Measurements from ENCODE around the gene TACR2. TPM values are rescaled to one million over a fixed set of nuclear protein-coding genes. Genes with fewer than 3 reads are reported as not detected.

TACR2 gene
- total RNA-seq, 4 donors from 2014 or later = 0.25 to 1.2 (median 0.63) TPM

DNA sequence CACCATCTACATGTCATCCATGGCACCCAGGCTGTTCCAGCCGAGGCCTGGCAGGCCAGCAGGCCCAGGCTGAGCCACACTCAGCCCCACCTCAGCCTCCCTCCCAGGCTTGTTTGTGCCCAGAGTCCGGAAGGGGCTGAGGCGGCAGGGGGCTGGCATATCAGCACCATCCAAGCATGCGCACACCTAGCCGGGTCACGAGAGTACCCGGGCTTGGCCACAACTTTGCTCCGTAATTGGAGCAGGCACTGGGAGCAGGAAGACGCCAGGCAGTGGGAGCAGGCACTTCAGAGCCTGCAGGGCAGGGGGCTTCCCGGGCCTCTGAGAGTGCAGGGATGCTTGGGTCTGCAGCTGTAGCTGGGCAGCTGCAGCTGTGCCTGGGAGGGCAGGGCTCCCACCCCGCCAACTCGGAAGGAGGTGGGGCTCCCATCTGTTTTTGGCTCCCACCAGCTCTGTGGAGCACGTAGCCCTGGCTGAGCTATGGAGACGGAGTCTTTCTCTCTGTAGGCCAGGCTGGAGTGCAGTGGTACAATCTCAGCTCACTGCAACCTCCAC is 19.3 kb upstream of the TACR2 start:
- DNase-seq (ENCODE audit: low spot score in 2 of 2) = no peak
- H3K4me1 ChIP-seq = peaks cover 29% of the 10 kb centered on the region
- TF ChIP-seq EP300 (IDR thresholded peaks at IDR 0.05) = no peak
- TF ChIP-seq, protein P1, sequence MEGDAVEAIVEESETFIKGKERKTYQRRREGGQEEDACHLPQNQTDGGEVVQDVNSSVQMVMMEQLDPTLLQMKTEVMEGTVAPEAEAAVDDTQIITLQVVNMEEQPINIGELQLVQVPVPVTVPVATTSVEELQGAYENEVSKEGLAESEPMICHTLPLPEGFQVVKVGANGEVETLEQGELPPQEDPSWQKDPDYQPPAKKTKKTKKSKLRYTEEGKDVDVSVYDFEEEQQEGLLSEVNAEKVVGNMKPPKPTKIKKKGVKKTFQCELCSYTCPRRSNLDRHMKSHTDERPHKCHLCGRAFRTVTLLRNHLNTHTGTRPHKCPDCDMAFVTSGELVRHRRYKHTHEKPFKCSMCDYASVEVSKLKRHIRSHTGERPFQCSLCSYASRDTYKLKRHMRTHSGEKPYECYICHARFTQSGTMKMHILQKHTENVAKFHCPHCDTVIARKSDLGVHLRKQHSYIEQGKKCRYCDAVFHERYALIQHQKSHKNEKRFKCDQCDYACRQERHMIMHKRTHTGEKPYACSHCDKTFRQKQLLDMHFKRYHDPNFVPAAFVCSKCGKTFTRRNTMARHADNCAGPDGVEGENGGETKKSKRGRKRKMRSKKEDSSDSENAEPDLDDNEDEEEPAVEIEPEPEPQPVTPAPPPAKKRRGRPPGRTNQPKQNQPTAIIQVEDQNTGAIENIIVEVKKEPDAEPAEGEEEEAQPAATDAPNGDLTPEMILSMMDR (IDR thresholded peaks at IDR 0.05) = no peak
- no peak for TF ChIP-seq POLR2AphosphoS5 (IDR thresholded peaks at IDR 0.05)
- no peak for TF ChIP-seq POLR2A (IDR thresholded peaks at IDR 0.05)
- no peak overlapping the region for H3K27ac ChIP-seq
- H3K4me3 ChIP-seq = no peak overlapping the region
- no peaks in the 10 kb centered on the region for H3K27me3 ChIP-seq
- whole genome bisulfite sequencing = 91% methylated on average over 11 of the region's 14 CpGs
- no peaks in the 10 kb centered on the region for H3K9me3 ChIP-seq
- no peaks in the 10 kb centered on the region for H3K36me3 ChIP-seq

DNA sequence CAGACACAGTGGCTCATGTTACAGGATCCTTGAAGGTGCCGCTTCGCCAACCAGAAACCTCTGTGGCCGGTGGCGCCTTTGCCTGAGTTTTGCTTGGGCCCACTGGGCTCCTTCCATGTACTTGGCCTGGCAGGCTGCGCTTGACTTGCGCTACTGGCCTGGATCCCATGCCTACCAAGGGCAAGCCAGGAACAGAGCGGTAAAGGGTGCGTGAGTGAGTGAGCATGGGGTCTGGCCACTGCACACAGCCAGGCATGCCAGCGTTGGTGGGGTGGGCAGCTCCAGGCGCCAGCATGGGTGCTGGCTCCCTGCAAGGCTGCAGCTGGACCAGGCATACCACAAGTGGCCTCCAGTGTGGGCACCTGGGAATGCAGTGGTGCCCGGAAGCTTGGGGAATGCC is 18.2 kb upstream of the TACR2 start:
- H3K4me3 ChIP-seq = no peak overlapping the region
- no peak for DNase-seq (ENCODE audit: low spot score in 2 of 2)
- 97% methylated on average over 11 of the region's 11 CpGs for WGBS
- TF ChIP-seq, protein P1 (IDR thresholded peaks at IDR 0.05) = no peak
- no peak for TF ChIP-seq POLR2AphosphoS5 (IDR thresholded peaks at IDR 0.05)
- no peak for TF ChIP-seq EP300 (IDR thresholded peaks at IDR 0.05)
- TF ChIP-seq POLR2A (IDR thresholded peaks at IDR 0.05) = no peak
- no peaks in the 10 kb centered on the region for H3K9me3 ChIP-seq
- H3K4me1 ChIP-seq = peaks cover 23% of the 10 kb centered on the region
- no peaks in the 10 kb centered on the region for H3K36me3 ChIP-seq
- H3K27me3 ChIP-seq = no peaks in the 10 kb centered on the region
- no peak overlapping the region for H3K27ac ChIP-seq

DNA sequence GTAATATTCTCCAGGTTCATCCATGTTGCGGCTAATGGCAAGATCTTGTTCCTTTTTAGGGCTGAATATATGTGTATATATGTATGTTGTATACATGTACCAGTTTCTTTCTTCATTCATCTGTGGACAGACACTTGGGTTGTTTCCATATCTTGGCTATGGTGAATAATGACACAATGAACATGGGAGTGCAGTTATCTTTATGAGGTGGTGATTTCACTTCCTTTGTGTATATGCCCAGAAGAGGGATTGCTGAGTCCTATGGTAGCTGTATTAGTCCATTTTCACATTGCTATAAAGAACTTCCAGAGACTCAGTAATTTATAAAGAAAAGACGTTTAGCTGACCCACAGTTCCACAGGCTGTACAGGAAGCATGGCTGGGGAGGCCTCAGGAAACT is 17.5 kb upstream of the TACR2 start:
- Histone ChIP-seq H3K36me3 (no peaks in the 10 kb centered on the region), H3K4me3 (no peak overlapping the region), H3K27ac (no peak overlapping the region), H3K4me1 (peaks cover 16% of the 10 kb centered on the region), H3K27me3 (no peaks in the 10 kb centered on the region), H3K9me3 (no peaks in the 10 kb centered on the region)
- no peak for DNase-seq (ENCODE audit: low spot score in 2 of 2)
- 78% methylated on average over 2 of the region's 2 CpGs for WGBS
- TF ChIP-seq EP300 (IDR thresholded peaks at IDR 0.05) (no peak), POLR2A (IDR thresholded peaks at IDR 0.05) (no peak), POLR2AphosphoS5 (IDR thresholded peaks at IDR 0.05) (no peak)
- TF ChIP-seq, protein P1 (IDR thresholded peaks at IDR 0.05) = no peak

DNA sequence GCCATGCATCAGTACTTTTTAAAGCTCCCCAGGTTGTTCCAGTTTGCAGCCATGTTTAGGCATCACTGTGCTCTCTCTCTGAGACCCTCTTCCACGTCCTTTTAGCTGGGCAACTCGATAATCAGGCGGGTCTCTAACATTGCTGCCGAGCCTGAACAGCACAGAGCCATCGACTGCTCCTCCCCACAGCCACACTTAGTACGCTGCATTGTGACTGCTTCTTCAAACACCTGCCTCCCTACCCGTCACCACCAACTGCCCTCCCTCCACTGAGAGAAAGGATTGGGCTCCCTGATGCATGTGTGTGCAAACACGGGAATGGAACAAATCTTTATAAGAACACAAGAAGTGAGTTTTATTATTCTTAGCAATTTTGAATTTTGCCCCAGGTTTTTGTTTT is 11.4 kb upstream of the TACR2 start:
- Histone ChIP-seq H3K27ac (no peak overlapping the region), H3K36me3 (no peaks in the 10 kb centered on the region), H3K27me3 (no peaks in the 10 kb centered on the region), H3K9me3 (no peaks in the 10 kb centered on the region), H3K4me3 (no peak overlapping the region), H3K4me1 (peaks cover 6% of the 10 kb centered on the region)
- TF ChIP-seq POLR2A (IDR thresholded peaks at IDR 0.05) = no peak
- WGBS = 81% methylated on average over 8 of the region's 8 CpGs
- DNase-seq (ENCODE audit: low spot score in 2 of 2) = peak in 1 of 2 donors; percentile 25

DNA sequence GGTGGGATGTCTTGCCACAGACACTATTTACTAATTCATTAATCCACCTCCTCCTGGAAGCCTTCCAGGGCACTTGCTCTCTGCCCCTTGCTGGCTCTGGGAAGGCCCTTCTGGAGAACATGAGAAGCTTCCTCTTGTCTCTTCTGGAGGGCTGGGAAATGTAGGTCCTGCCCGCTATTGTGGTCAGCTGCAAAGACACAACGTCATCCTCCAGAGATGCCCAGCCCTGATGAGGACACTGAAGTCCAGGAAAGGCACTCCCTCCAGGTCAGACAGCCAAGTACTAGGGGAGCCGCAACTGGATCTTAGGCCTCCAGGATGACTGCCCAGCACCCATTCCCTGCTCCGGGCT is 9.6 kb upstream of the TACR2 start:
- H3K27me3 ChIP-seq = no peaks in the 10 kb centered on the region
- WGBS = no CpG with 5 or more reads among the region's 4 CpGs
- H3K4me3 ChIP-seq = no peak overlapping the region
- no peaks in the 10 kb centered on the region for H3K9me3 ChIP-seq
- H3K36me3 ChIP-seq = no peaks in the 10 kb centered on the region
- TF ChIP-seq POLR2A (IDR thresholded peaks at IDR 0.05) (no peak), POLR2AphosphoS5 (IDR thresholded peaks at IDR 0.05) (no peak), EP300 (IDR thresholded peaks at IDR 0.05) (no peak)
- TF ChIP-seq, protein P1 (IDR thresholded peaks at IDR 0.05) = no peak
- H3K27ac ChIP-seq = no peak overlapping the region
- peak in 1 of 2 donors; percentile 46 for DNase-seq (ENCODE audit: low spot score in 2 of 2)
- H3K4me1 ChIP-seq = peaks cover 6% of the 10 kb centered on the region
